H9 (cell line): ENCODE data around the gene DIP2C. TPM values are rescaled to one million over a fixed set of nuclear protein-coding genes. Genes with fewer than 3 reads are reported as not detected.

Source experiments
- DNase-seq: peaks from one replicate; pipeline ENCODE4 v3.0.0-alpha.2; 2017
- H2AFZ ChIP-seq: one replicate; pipeline ENCODE4 v1.6.1; 2013; ENCODE audit warnings: mild to moderate bottlenecking, low read length, control low read depth, moderate library complexity
- H2AK5ac ChIP-seq: 2 replicates; pipeline ENCODE4 v1.6.1; 2013; ENCODE audit warnings: low read length, control low read depth, mixed read lengths; ENCODE audit not compliant: insufficient read length
- H2BK120ac ChIP-seq: one replicate; pipeline ENCODE4 v1.6.1; 2013; ENCODE audit warnings: low read depth, mild to moderate bottlenecking, low read length, control low read depth, inconsistent platforms; ENCODE audit not compliant: poor library complexity, severe bottlenecking
- H2BK12ac ChIP-seq: 2 replicates; pipeline ENCODE4 v1.6.1; 2013; ENCODE audit warnings: low read length, control low read depth, mixed read lengths, low read depth; ENCODE audit not compliant: insufficient read length
- H2BK15ac ChIP-seq: 2 replicates; pipeline ENCODE4 v1.6.1; 2013; ENCODE audit warnings: low read depth, low read length, control low read depth
- H2BK20ac ChIP-seq: one replicate; pipeline ENCODE4 v1.6.1; 2013; ENCODE audit warnings: low read depth, mild to moderate bottlenecking, low read length, control low read depth, inconsistent platforms; ENCODE audit not compliant: poor library complexity, severe bottlenecking
- H2BK5ac ChIP-seq: 2 replicates; pipeline ENCODE4 v1.6.1; 2013; ENCODE audit warnings: low read length, control low read depth, mixed read lengths; ENCODE audit not compliant: insufficient read length
- H3K14ac ChIP-seq: 2 replicates; pipeline ENCODE4 v1.6.1; 2013; ENCODE audit warnings: low read length, control low read depth; ENCODE audit not compliant: insufficient read depth
- H3K18ac ChIP-seq: 2 replicates; pipeline ENCODE4 v1.6.1; 2013; ENCODE audit warnings: low read depth, mild to moderate bottlenecking, mixed read lengths, low read length, control low read depth; ENCODE audit not compliant: insufficient read length
- H3K23ac ChIP-seq: 2 replicates; pipeline ENCODE4 v1.6.1; 2013; ENCODE audit warnings: low read length, control low read depth, mixed read lengths, low read depth; ENCODE audit not compliant: insufficient read length
- H3K23me2 ChIP-seq: 2 replicates; pipeline ENCODE4 v1.6.1; 2013; ENCODE audit warnings: low read depth, mild to moderate bottlenecking, mixed read lengths, low read length, control low read depth; ENCODE audit not compliant: insufficient read length, poor library complexity, severe bottlenecking
- H3K27ac ChIP-seq: 2 replicates; pipeline ENCODE4 v1.5.1; 2013; ENCODE audit warnings: low read length, control low read depth, mixed read lengths, low read depth; ENCODE audit not compliant: insufficient read length
- H3K27me3 ChIP-seq: 2 replicates; pipeline ENCODE4 v1.6.1; 2013; ENCODE audit warnings: low read length, control low read depth, inconsistent platforms; ENCODE audit not compliant: insufficient read depth
- H3K4ac ChIP-seq: 2 replicates; pipeline ENCODE4 v1.6.1; 2013; ENCODE audit warnings: low read depth, mild to moderate bottlenecking, control low read depth, inconsistent platforms, low read length, moderate library complexity
- H3K4me1 ChIP-seq: 2 replicates; pipeline ENCODE4 v1.6.1; 2013; ENCODE audit warnings: low read length, control low read depth, inconsistent platforms; ENCODE audit not compliant: insufficient read depth
- H3K4me2 ChIP-seq: 2 replicates; pipeline ENCODE4 v1.6.1; 2013; ENCODE audit warnings: low read length, control low read depth, mixed read lengths; ENCODE audit not compliant: insufficient read length, insufficient read depth
- H3K56ac ChIP-seq: 2 replicates; pipeline ENCODE4 v1.6.1; 2013; ENCODE audit warnings: low read depth, mild to moderate bottlenecking, mixed read lengths, low read length, control low read depth; ENCODE audit not compliant: insufficient read length
- H3K79me1 ChIP-seq: 2 replicates; pipeline ENCODE4 v1.6.1; 2013; ENCODE audit warnings: low read depth, mild to moderate bottlenecking, moderate library complexity, low read length, control low read depth, inconsistent platforms; ENCODE audit not compliant: insufficient read depth, poor library complexity, severe bottlenecking
- H3K79me2 ChIP-seq: 2 replicates; pipeline ENCODE4 v1.6.1; 2013; ENCODE audit warnings: low read length, control low read depth, inconsistent platforms; ENCODE audit not compliant: insufficient read depth
- H3K9ac ChIP-seq: 2 replicates; pipeline ENCODE4 v1.6.1; 2013; ENCODE audit warnings: low read length, control low read depth, mixed read lengths; ENCODE audit not compliant: insufficient read length; ENCODE audit errors: extremely low read depth
- H3K9me3 ChIP-seq: one replicate; pipeline ENCODE4 v1.6.1; 2013; ENCODE audit warnings: low read depth, low read length, inconsistent platforms; ENCODE audit not compliant: control insufficient read depth
- H3T11ph ChIP-seq: one replicate; pipeline ENCODE4 v1.6.1; 2013; ENCODE audit warnings: mild to moderate bottlenecking, low read length, control low read depth, inconsistent platforms
- H4K20me1 ChIP-seq: one replicate; pipeline ENCODE4 v1.6.1; 2013; ENCODE audit not compliant: control insufficient read depth, insufficient read length, insufficient read depth
- H4K5ac ChIP-seq: 2 replicates; pipeline ENCODE4 v1.6.1; 2013; ENCODE audit warnings: low read depth, mild to moderate bottlenecking, mixed read lengths, low read length, control low read depth; ENCODE audit not compliant: insufficient read length
- H4K8ac ChIP-seq: replicated peaks from 2 replicates; pipeline ENCODE4 v1.6.1; 2013; ENCODE audit warnings: low read length, control low read depth, mixed read lengths, low read depth; ENCODE audit not compliant: insufficient read length
- H4K91ac ChIP-seq: 2 replicates; pipeline ENCODE4 v1.6.1; 2013; ENCODE audit warnings: low read depth, mild to moderate bottlenecking, moderate library complexity, mixed read lengths, low read length, control low read depth; ENCODE audit not compliant: insufficient read length
- H3K27ac Mint-ChIP-seq, 3 experiments: 2 replicates in 2 of 3; 3 replicates in 1 of 3; pipeline ENCODE4 v1.8.0; 2020 to 2021; ENCODE audit warnings: mixed read lengths in 3 of 3, mild to moderate bottlenecking in 1 of 3, moderate library complexity in 1 of 3
- H3K27me3 Mint-ChIP-seq: 2 replicates; pipeline ENCODE4 v1.8.0; 2021; ENCODE audit warnings: low read depth, mild to moderate bottlenecking, moderate library complexity, mixed read lengths
- H3K36me3 Mint-ChIP-seq, 3 experiments: 2 replicates in 2 of 3; 3 replicates in 1 of 3; pipeline ENCODE4 v1.8.0; 2020 to 2021; ENCODE audit warnings: low read depth in 3 of 3, mixed read lengths in 3 of 3; ENCODE audit not compliant: insufficient read depth in 1 of 3
- H3K4me1 Mint-ChIP-seq, 2 experiments: 2 replicates each; pipeline ENCODE4 v1.8.0; 2020; ENCODE audit warnings: mixed read lengths in 2 of 2
- H3K4me3 Mint-ChIP-seq, 2 experiments: 2 replicates in 1 of 2; 3 replicates in 1 of 2; pipeline ENCODE4 v1.8.0; 2020 to 2021; ENCODE audit warnings: mild to moderate bottlenecking in 2 of 2, mixed read lengths in 2 of 2, moderate library complexity in 1 of 2
- H3K9me3 Mint-ChIP-seq, 2 experiments: 2 replicates in 1 of 2; 3 replicates in 1 of 2; pipeline ENCODE4 v1.8.0; 2020; ENCODE audit warnings: mild to moderate bottlenecking in 2 of 2, mixed read lengths in 2 of 2, moderate library complexity in 1 of 2
- WGBS: extraction: QIAGEN DNeasy Blood & Tissue Kit; methylation state at CpG from one replicate; pipeline ENCODE4 v1.1.7; 2013; ENCODE audit warnings: missing lambda C conversion rate, low lambda C conversion rate, mixed read lengths; ENCODE audit not compliant: insufficient read length; ENCODE audit errors: extremely low coverage; 5-methylcytosine and 5-hydroxymethylcytosine counted together
- total RNA-seq: library from RNA; stranded (reverse); gene quantifications from 2 replicates; pipeline ENCODE4 v1.2.1, GENCODE V29; 2021
- TF ChIP-seq, protein P1 (sequence below): fragments of 200-600 bp; sonication (generic); conservative IDR thresholded peaks from 3 replicates; pipeline ENCODE4 v1.8.0; 2021; ENCODE audit warnings: antibody characterized with exemption, mild to moderate bottlenecking

The DIP2C gene
- total RNA-seq, 1 experiment from 2014 or later, result 7.9 TPM

DNA sequence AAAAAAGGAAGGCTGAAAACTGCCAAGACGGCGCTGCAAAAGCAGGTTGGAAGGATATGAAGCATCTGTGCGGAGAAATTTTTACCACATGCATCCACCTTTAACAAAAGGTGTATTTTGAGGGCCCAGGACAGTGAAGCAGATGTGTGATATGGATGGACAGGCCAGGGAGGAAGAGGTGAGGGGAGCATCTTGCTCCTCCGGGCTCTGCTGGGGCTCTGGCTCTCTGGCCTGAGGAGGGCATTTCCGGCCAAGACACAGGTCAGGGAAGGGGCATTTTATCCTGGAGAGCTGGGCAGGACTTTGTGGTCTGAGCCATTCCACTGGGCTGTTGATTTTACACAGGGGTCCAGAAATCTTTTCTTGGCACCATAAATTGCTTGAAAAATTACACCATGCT lies 379.1 kb downstream of the DIP2C start:
- Histone ChIP-seq H3K4me2 (no peak overlapping the region), H2AFZ (no peak overlapping the region), H3K4me1 (no peaks in the 10 kb centered on the region), H3K23me2 (no peaks in the 10 kb centered on the region), H3K9ac (no peak overlapping the region), H3K9me3 (no peaks in the 10 kb centered on the region), H3T11ph (no peak overlapping the region), H2BK5ac (no peak overlapping the region), H2BK12ac (no peak overlapping the region), H3K23ac (no peak overlapping the region), H2BK15ac (no peak overlapping the region), H3K4ac (no peak overlapping the region), H3K27me3 (no peaks in the 10 kb centered on the region), H4K5ac (no peak overlapping the region), H4K91ac (no peak overlapping the region), H2AK5ac (no peak overlapping the region), H4K8ac (no peak overlapping the region), H3K18ac (no peak overlapping the region), H3K79me1 (no peaks in the 10 kb centered on the region), H4K20me1 (no peaks in the 10 kb centered on the region), H2BK120ac (no peak overlapping the region), H3K56ac (no peak overlapping the region), H3K27ac (no peak overlapping the region), H2BK20ac (no peak overlapping the region), H3K79me2 (no peaks in the 10 kb centered on the region), H3K14ac (no peak overlapping the region)
- Mint-ChIP-seq H3K4me1 (peaks cover 10 to 17% of the 10 kb centered on the region in 2 experiments), H3K9me3 (no peaks in the 10 kb centered on the region), H3K27ac (no peak overlapping the region; a peak in 1 of 7 replicates), H3K27me3 (no peaks in the 10 kb centered on the region), H3K4me3 (no peak overlapping the region), H3K36me3 (peaks cover 0 to 2% (median 0%) of the 10 kb centered on the region in 3 experiments; a peak in 1 of 7 replicates)
- no peak for DNase-seq
- no CpG with 5 or more reads among the region's 5 CpGs for WGBS
- TF ChIP-seq, protein P1, sequence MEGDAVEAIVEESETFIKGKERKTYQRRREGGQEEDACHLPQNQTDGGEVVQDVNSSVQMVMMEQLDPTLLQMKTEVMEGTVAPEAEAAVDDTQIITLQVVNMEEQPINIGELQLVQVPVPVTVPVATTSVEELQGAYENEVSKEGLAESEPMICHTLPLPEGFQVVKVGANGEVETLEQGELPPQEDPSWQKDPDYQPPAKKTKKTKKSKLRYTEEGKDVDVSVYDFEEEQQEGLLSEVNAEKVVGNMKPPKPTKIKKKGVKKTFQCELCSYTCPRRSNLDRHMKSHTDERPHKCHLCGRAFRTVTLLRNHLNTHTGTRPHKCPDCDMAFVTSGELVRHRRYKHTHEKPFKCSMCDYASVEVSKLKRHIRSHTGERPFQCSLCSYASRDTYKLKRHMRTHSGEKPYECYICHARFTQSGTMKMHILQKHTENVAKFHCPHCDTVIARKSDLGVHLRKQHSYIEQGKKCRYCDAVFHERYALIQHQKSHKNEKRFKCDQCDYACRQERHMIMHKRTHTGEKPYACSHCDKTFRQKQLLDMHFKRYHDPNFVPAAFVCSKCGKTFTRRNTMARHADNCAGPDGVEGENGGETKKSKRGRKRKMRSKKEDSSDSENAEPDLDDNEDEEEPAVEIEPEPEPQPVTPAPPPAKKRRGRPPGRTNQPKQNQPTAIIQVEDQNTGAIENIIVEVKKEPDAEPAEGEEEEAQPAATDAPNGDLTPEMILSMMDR, result no peak
